ENCODE measurements around the gene JAZF1. TPM values are rescaled to one million over a fixed set of nuclear protein-coding genes. Genes with fewer than 3 reads are reported as not detected.

The JAZF1 gene
- polyA plus RNA-seq, 1 experiment = 11.6 TPM

GRCh38 chr7:28192786-28193585, 12.4 kb upstream of the JAZF1 start:
- CTCF ChIA-PET = interaction anchor here (0.6 kb wide), 1 partner anchor 9 kb away, joined by 3 read pairs; no protein-coding TSS in a partner anchor
- POLR2A ChIA-PET = no interaction called here
- no peaks in the 10 kb centered on the region for H3K36me3 ChIP-seq (ENCODE audit: control insufficient read depth, insufficient read depth, low read length)
- no peak overlapping the region for H3K4me3 ChIP-seq (ENCODE audit: low read depth, low read length)
- TF ChIP-seq CTCF (IDR thresholded peaks at IDR 0.05; ENCODE audit: insufficient read depth, low read depth, low read length) = no peak
- no peak for DNase-seq (ENCODE audit: low read depth)
- H3K27me3 ChIP-seq (ENCODE audit: control insufficient read depth, insufficient read depth, low read length) = no peaks in the 10 kb centered on the region

DNA sequence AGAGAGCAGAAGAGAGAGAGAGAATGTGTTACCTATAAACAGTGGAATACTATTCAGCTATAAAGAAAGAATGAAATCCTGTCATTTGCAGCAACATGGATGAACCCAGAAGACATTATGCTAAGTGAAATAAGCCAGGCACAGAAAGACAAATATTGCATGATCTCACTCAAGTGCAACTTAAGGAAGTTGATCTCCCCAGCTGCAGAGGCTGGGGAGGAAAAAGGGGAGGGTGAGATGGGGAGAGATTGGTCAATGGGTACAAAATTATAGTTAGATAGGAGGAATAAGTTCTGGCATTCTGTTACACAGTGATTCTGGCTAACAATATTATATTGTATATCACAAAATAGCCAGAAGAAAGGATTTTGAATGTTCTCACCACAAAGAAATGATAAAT, 11.2 kb upstream of the JAZF1 start:
- DNase-seq (ENCODE audit: low read depth) = no peak
- ChIA-PET CTCF (interaction anchor here (0.7 kb wide), 1 partner anchor 9 kb away, joined by 3 read pairs; no protein-coding TSS in a partner anchor), POLR2A (no interaction called here)
- Histone ChIP-seq H3K4me3 (ENCODE audit: low read depth, low read length) (no peak overlapping the region), H3K36me3 (ENCODE audit: control insufficient read depth, insufficient read depth, low read length) (no peaks in the 10 kb centered on the region), H3K27me3 (ENCODE audit: control insufficient read depth, insufficient read depth, low read length) (no peaks in the 10 kb centered on the region)
- TF ChIP-seq CTCF (IDR thresholded peaks at IDR 0.05; ENCODE audit: insufficient read depth, low read depth, low read length) = no peak

- DNase-seq (ENCODE audit: low read depth) = no peak
- ChIA-PET CTCF (interaction anchor here (0.7 to 1.0 kb wide), 2 partner anchors 8 kb away, joined by 3 read pairs; no protein-coding TSS in a partner anchor), POLR2A (no interaction called here)
- TF ChIP-seq CTCF (IDR thresholded peaks at IDR 0.05; ENCODE audit: insufficient read depth, low read depth, low read length) = no peak
- Histone ChIP-seq H3K36me3 (ENCODE audit: control insufficient read depth, insufficient read depth, low read length) (no peaks in the 10 kb centered on the region), H3K27me3 (ENCODE audit: control insufficient read depth, insufficient read depth, low read length) (no peaks in the 10 kb centered on the region), H3K4me3 (ENCODE audit: low read depth, low read length) (no peak overlapping the region)
These were observed 10.6 kb upstream of the JAZF1 start for GRCh38 chr7:28191184-28191583.

- POLR2A ChIA-PET = no interaction called here
- Histone ChIP-seq H3K27me3 (ENCODE audit: control insufficient read depth, insufficient read depth, low read length) (no peaks in the 10 kb centered on the region), H3K36me3 (ENCODE audit: control insufficient read depth, insufficient read depth, low read length) (no peaks in the 10 kb centered on the region), H3K4me3 (ENCODE audit: low read depth, low read length) (no peak overlapping the region)
- CTCF ChIA-PET = interaction anchor here (1.0 kb wide), 1 partner anchor 9 kb away, joined by 3 read pairs; no protein-coding TSS in a partner anchor
- no peak for DNase-seq (ENCODE audit: low read depth)
- no peak for TF ChIP-seq CTCF (IDR thresholded peaks at IDR 0.05; ENCODE audit: insufficient read depth, low read depth, low read length)
These were observed 9.6 kb upstream of the JAZF1 start for GRCh38 chr7:28190077-28190710.

- Histone ChIP-seq H3K36me3 (ENCODE audit: control insufficient read depth, insufficient read depth, low read length) (no peaks in the 10 kb centered on the region), H3K4me3 (ENCODE audit: low read depth, low read length) (no peak overlapping the region), H3K27me3 (ENCODE audit: control insufficient read depth, insufficient read depth, low read length) (no peaks in the 10 kb centered on the region)
- no peak for TF ChIP-seq CTCF (IDR thresholded peaks at IDR 0.05; ENCODE audit: insufficient read depth, low read depth, low read length)
- DNase-seq (ENCODE audit: low read depth) = no peak
- ChIA-PET CTCF (no interaction called here), POLR2A (no interaction called here)
These were observed 6.4 kb upstream of the JAZF1 start for GRCh38 chr7:28187012-28187411.

Measured in BJ (cell line).